HEK293T (cell line): ENCODE measurements around the gene NOL7.

Experiments
- CTCF ChIA-PET: fragments of 350-600 bp; formaldehyde crosslinking; extraction: SDS; loops from one replicate; lab custom pipeline; 2021; ENCODE audit warnings: antibody characterized with exemption, inconsistent platforms; lab: Yijun Ruan, JAX
- POLR2A ChIA-PET: fragments of 350-600 bp; formaldehyde crosslinking; extraction: SDS; loops from one replicate; lab custom pipeline; 2020; ENCODE audit warnings: antibody characterized with exemption, inconsistent platforms; lab: Yijun Ruan, JAX
- DNase-seq: peaks from one replicate; pipeline ENCODE4 v3.0.0; 2012; ENCODE audit warnings: mixed read lengths; ENCODE audit errors: extremely low spot score
- ARNT ChIP-seq: fragments of 450-650 bp; IDR thresholded peaks from 2 replicates; pipeline ENCODE4 v1.6.1; 2017; ENCODE audit warnings: mild to moderate bottlenecking
- BHLHE40 ChIP-seq: fragments of 450-650 bp; IDR thresholded peaks from 2 replicates; pipeline ENCODE4 v1.6.1; 2016; ENCODE audit warnings: mild to moderate bottlenecking, moderate library complexity, borderline replicate concordance
- CTBP1 ChIP-seq: fragments of 450-650 bp; IDR thresholded peaks from 2 replicates; pipeline ENCODE4 v1.6.1; 2016; ENCODE audit warnings: borderline replicate concordance
- ELF4 ChIP-seq: fragments of 450-650 bp; IDR thresholded peaks from 2 replicates; pipeline ENCODE4 v1.6.1; 2017; ENCODE audit warnings: antibody characterized with exemption
- FOXA1 ChIP-seq: fragments of 450-650 bp; IDR thresholded peaks from 2 replicates; pipeline ENCODE4 v1.6.1; 2016; ENCODE audit warnings: mild to moderate bottlenecking
- FOXK2 ChIP-seq: fragments of 450-650 bp; IDR thresholded peaks from 2 replicates; pipeline ENCODE4 v1.6.1; 2016; ENCODE audit warnings: mild to moderate bottlenecking
- FOXM1 ChIP-seq: fragments of 450-650 bp; IDR thresholded peaks from 2 replicates; pipeline ENCODE4 v1.6.1; 2017; ENCODE audit warnings: mild to moderate bottlenecking, borderline replicate concordance
- HDGF ChIP-seq: fragments of 450-650 bp; IDR thresholded peaks from 2 replicates; pipeline ENCODE4 v1.6.1; 2017; ENCODE audit warnings: antibody characterized with exemption, borderline replicate concordance
- L3MBTL2 ChIP-seq: fragments of 450-650 bp; conservative IDR thresholded peaks from 2 replicates; pipeline ENCODE4 v1.6.1; 2016; ENCODE audit warnings: mild to moderate bottlenecking
- LEF1 ChIP-seq: fragments of 450-650 bp; IDR thresholded peaks from 2 replicates; pipeline ENCODE4 v1.6.1; 2017; ENCODE audit warnings: mild to moderate bottlenecking, borderline replicate concordance
- NFRKB ChIP-seq: fragments of 450-650 bp; IDR thresholded peaks from 2 replicates; pipeline ENCODE4 v1.6.1; 2016; ENCODE audit warnings: mild to moderate bottlenecking, moderate library complexity
- SP1 ChIP-seq: fragments of 450-650 bp; IDR thresholded peaks from 2 replicates; pipeline ENCODE4 v1.6.1; 2017
- SUZ12 ChIP-seq: fragments of 450-650 bp; IDR thresholded peaks from 2 replicates; pipeline ENCODE4 v1.6.1; 2016; ENCODE audit warnings: mild to moderate bottlenecking
- TARDBP ChIP-seq: fragments of 450-650 bp; IDR thresholded peaks from 2 replicates; pipeline ENCODE4 v1.6.1; 2016
- ZNF384 ChIP-seq: fragments of 450-650 bp; IDR thresholded peaks from 2 replicates; pipeline ENCODE4 v1.6.1; 2016
- TF ChIP-seq, protein P1 (sequence below): fragments of 450-650 bp; IDR thresholded peaks from 2 replicates; pipeline ENCODE4 v1.6.1; 2016

The NOL7 gene

GRCh38 chr6:13649393-13649792 lies 34.3 kb downstream of the NOL7 start:
- TF ChIP-seq, protein P1, sequence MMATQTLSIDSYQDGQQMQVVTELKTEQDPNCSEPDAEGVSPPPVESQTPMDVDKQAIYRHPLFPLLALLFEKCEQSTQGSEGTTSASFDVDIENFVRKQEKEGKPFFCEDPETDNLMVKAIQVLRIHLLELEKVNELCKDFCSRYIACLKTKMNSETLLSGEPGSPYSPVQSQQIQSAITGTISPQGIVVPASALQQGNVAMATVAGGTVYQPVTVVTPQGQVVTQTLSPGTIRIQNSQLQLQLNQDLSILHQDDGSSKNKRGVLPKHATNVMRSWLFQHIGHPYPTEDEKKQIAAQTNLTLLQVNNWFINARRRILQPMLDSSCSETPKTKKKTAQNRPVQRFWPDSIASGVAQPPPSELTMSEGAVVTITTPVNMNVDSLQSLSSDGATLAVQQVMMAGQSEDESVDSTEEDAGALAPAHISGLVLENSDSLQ = no peak
- TF ChIP-seq BHLHE40 (no peak), ELF4 (no peak), L3MBTL2 (no peak), SP1 (no peak), LEF1 (no peak), FOXM1 (no peak), CTBP1 (no peak), ZNF384 (no peak), SUZ12 (no peak), FOXA1 (no peak), FOXK2 (no peak), NFRKB (no peak), TARDBP (no peak), HDGF (no peak), ARNT (no peak)
- DNase-seq = no peak
- POLR2A ChIA-PET = no interaction called here
- CTCF ChIA-PET = no interaction called here

DNA sequence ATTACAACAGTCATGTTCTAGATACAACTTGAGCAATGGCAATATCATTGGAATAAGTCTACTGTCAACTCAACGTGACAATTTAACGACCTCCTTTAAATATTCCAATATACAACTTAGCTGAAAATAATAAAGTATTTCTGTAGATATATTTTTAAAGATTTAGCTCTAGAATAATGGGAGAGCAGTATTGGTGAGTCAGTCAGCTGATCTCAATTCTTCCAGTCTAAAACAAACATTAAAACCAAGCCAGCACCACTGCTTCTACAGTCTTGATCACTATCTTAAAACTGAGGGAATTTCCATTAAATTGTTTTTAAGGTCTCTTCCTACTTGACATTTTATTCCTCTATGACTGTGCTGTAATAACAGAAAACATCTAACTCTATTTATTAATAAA lies 38.2 kb downstream of the NOL7 start:
- ChIA-PET CTCF (no interaction called here), POLR2A (no interaction called here)
- no peak for TF ChIP-seq TARDBP
- TF ChIP-seq BHLHE40 = no peak
- DNase-seq = no peak

DNA sequence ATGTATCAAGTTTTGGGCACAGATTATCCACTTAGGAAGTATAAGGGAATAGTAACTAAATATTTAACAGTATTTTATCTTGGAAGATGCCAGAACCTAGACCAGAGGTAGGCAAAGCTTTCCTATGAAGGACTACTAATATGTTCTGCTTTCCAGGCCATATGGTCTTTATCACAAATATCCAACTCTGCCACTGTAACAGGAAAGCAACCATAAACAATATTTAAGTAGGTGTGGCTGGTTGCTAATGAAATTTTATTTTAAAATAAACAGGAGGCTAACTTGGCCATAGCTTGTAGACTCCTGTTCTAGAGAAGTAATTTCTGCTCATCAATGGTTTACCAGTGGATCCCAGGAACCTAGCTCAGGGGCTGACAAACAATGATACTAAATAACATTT lies 39.4 kb downstream of the NOL7 start:
- ChIA-PET CTCF (no interaction called here), POLR2A (no interaction called here)
- no peak for TF ChIP-seq FOXK2
- TF ChIP-seq, protein P1 = no peak
- TF ChIP-seq LEF1 = no peak
- TF ChIP-seq ELF4 = no peak
- no peak for TF ChIP-seq ZNF384
- no peak for TF ChIP-seq CTBP1
- no peak for TF ChIP-seq SUZ12
- no peak for TF ChIP-seq ARNT
- no peak for TF ChIP-seq L3MBTL2
- TF ChIP-seq FOXM1 = no peak
- no peak for TF ChIP-seq SP1
- TF ChIP-seq NFRKB = no peak
- TF ChIP-seq HDGF = no peak
- TF ChIP-seq BHLHE40 = no peak
- TF ChIP-seq TARDBP = no peak
- TF ChIP-seq FOXA1 = no peak
- no peak for DNase-seq

DNA sequence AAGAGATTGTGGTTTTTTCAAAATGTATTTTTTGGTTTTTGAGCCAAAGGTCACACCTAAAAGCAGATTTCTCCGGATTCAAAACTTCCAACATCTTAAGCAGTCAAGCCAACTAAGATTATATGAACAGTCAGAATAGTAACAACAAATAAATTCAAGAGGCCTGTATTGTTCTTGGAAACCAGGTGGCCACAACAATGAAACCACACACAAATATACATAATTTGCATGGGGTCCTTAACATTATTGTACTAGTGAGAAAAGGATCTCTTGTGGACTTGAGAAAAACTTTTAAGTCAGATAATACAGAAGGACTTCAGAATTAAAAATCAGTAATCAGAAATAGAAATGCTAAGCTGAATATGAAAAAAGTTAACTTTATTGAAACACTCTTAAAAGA lies 40.6 kb downstream of the NOL7 start:
- POLR2A ChIA-PET = no interaction called here
- no peak for DNase-seq
- TF ChIP-seq NFRKB (no peak), FOXK2 (no peak), L3MBTL2 (no peak), FOXA1 (no peak), SP1 (no peak), ZNF384 (no peak), CTBP1 (no peak), BHLHE40 (no peak), ELF4 (no peak)
- TF ChIP-seq, protein P1 = no peak
- CTCF ChIA-PET = no interaction called here

DNA sequence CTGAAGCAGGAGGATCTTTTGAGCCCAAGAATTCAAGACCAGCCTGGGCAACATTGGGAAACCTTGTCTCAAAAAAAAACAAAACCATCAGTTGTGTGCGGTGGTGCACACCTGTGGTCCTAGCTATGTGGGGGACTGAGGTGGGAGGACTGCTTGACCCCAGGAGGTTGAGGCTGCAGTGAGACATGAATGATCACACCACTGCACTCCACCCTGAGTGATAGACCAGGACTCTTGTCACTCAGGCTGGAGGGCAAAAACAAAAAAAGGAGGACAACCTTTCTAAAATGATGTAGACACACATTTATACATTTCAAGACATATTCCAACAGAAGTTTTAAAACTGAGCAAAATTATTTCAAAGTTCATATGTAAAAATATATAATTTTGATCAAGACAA lies 45.1 kb downstream of the NOL7 start:
- CTCF ChIA-PET = interaction anchor here (1.5 kb wide), 1 partner anchor 45 kb away, joined by 4 read pairs; the partner anchor contains the start of gene NOL7
- POLR2A ChIA-PET = no interaction called here
- no peak for DNase-seq
- no peak for TF ChIP-seq ELF4
- no peak for TF ChIP-seq ARNT

GRCh38 chr6:13660893-13661292 lies 45.8 kb downstream of the NOL7 start:
- ChIA-PET CTCF (interaction anchor here (1.5 kb wide), 1 partner anchor 46 kb away, joined by 4 read pairs; the partner anchor contains the start of gene NOL7), POLR2A (no interaction called here)
- TF ChIP-seq FOXM1 = no peak
- no peak for TF ChIP-seq NFRKB
- TF ChIP-seq, protein P1 = no peak
- no peak for TF ChIP-seq TARDBP
- TF ChIP-seq HDGF = no peak
- no peak for TF ChIP-seq ELF4
- TF ChIP-seq BHLHE40 = no peak
- no peak for TF ChIP-seq ARNT
- no peak for TF ChIP-seq CTBP1
- no peak for TF ChIP-seq LEF1
- TF ChIP-seq SP1 = no peak
- TF ChIP-seq SUZ12 = no peak
- TF ChIP-seq FOXA1 = no peak
- TF ChIP-seq L3MBTL2 = no peak
- TF ChIP-seq ZNF384 = no peak
- TF ChIP-seq FOXK2 = no peak
- DNase-seq = no peak
